HepG2 (cell line): ENCODE measurements around the gene ANKRD11. TPM values are rescaled to one million over a fixed set of nuclear protein-coding genes. Genes with fewer than 3 reads are reported as not detected.
A peak's percentile ranks its signal among the peaks of the same experiment; 100 is the strongest.

ENCODE experiments used
- ARNT2 ChIP-seq: sonication (generic); formaldehyde crosslinking; IDR thresholded peaks from 2 replicates; pipeline ENCODE4 v1.8.0; 2022; ENCODE audit warnings: mild to moderate bottlenecking, low read depth, missing genetic modification reagents, moderate library complexity
- ATM ChIP-seq: fragments of 450-650 bp; IDR thresholded peaks from 2 replicates; pipeline ENCODE4 v1.7.1; 2017; ENCODE audit warnings: mild to moderate bottlenecking, borderline replicate concordance
- FOSL1 ChIP-seq: sonication (generic); formaldehyde crosslinking; IDR thresholded peaks from 2 replicates; pipeline ENCODE4 v1.9.0; 2021; ENCODE audit warnings: missing genetic modification reagents, borderline replicate concordance
- HDAC2 ChIP-seq: sonication (generic); formaldehyde crosslinking; IDR thresholded peaks from 2 replicates; pipeline ENCODE4 v1.4.0; 2020; ENCODE audit warnings: missing genetic modification reagents
- MLLT10 ChIP-seq: sonication (generic); formaldehyde crosslinking; IDR thresholded peaks from 2 replicates; pipeline ENCODE4 v1.4.0; 2020; ENCODE audit warnings: missing genetic modification reagents
- MYNN ChIP-seq: sonication (generic); formaldehyde crosslinking; IDR thresholded peaks from 2 replicates; pipeline ENCODE4 v1.4.0; 2020; ENCODE audit warnings: mild to moderate bottlenecking, low read depth, missing genetic modification reagents
- NFKBIZ ChIP-seq: IDR thresholded peaks from 2 replicates; pipeline ENCODE4 v1.6.1; 2018; ENCODE audit warnings: missing genetic modification reagents, missing compliant biosample characterization
- RBFOX2 ChIP-seq: fragments of 200-400 bp; formaldehyde crosslinking; IDR thresholded peaks from 2 replicates; pipeline ENCODE4 v1.6.1; 2017; ENCODE audit warnings: low read depth, mild to moderate bottlenecking, low read length
- SALL2 ChIP-seq: sonication (generic); formaldehyde crosslinking; IDR thresholded peaks from 2 replicates; pipeline ENCODE4 v1.8.1; 2023; ENCODE audit warnings: mild to moderate bottlenecking, missing genetic modification reagents, inconsistent platforms
- TBX2 ChIP-seq: sonication (generic); formaldehyde crosslinking; IDR thresholded peaks from 2 replicates; pipeline ENCODE4 v1.5.0; 2020; ENCODE audit warnings: missing genetic modification reagents, mild to moderate bottlenecking, borderline replicate concordance
- THYN1 ChIP-seq: sonication (generic); formaldehyde crosslinking; IDR thresholded peaks from 2 replicates; pipeline ENCODE4 v1.8.1; 2023; ENCODE audit warnings: low read depth, mild to moderate bottlenecking, moderate library complexity, missing genetic modification reagents, borderline replicate concordance
- TOPORS ChIP-seq: sonication (generic); formaldehyde crosslinking; IDR thresholded peaks from 2 replicates; pipeline ENCODE4 v1.8.0; 2023; ENCODE audit warnings: mild to moderate bottlenecking, missing genetic modification reagents
- ZNF205 ChIP-seq: IDR thresholded peaks from 2 replicates; pipeline ENCODE4 v1.6.1; 2018; ENCODE audit warnings: missing biosample characterization, missing genetic modification reagents
- ZNF720 ChIP-seq: sonication (generic); formaldehyde crosslinking; IDR thresholded peaks from 2 replicates; pipeline ENCODE4 v1.4.0; 2020; ENCODE audit warnings: missing genetic modification reagents
- ZNF766 ChIP-seq: sonication (generic); formaldehyde crosslinking; IDR thresholded peaks from 2 replicates; pipeline ENCODE4 v1.5.0; 2020; ENCODE audit warnings: missing genetic modification reagents, borderline replicate concordance
- polyA plus RNA-seq, 8 experiments: library from polyadenylated mRNA; depleted of rRNA in 3 of 8; stranded (reverse) in 7 of 8; unstranded in 1 of 8; fragments of >200 nt; fragmentation: Illumina TruSeq in 4 of 8; extraction: Trizol in 4 of 8; gene quantifications; 2 replicates each; pipeline versions ENCODE4 v1.2.1 to v1.2.3, GENCODE V29; 2011 to 2016; ENCODE audit warnings: low read depth in 4 of 8, missing spikeins in 1 of 8, mixed read lengths in 1 of 8; ENCODE audit not compliant: insufficient read depth in 1 of 8
- total RNA-seq, 5 experiments: library from RNA; depleted of rRNA; stranded (reverse); fragments of >200 nt; fragmentation: Illumina TruSeq; extraction: Trizol; gene quantifications; 2 replicates each; pipeline ENCODE4 v1.2.3, GENCODE V29; 2016; ENCODE audit warnings: low read depth in 1 of 5
- TF ChIP-seq, protein P1 (sequence below): sonication (generic); formaldehyde crosslinking; IDR thresholded peaks from 2 replicates; pipeline ENCODE4 v1.9.0; 2021; ENCODE audit warnings: missing genetic modification reagents, mild to moderate bottlenecking, borderline replicate concordance
- TF ChIP-seq, protein P2 (sequence below): sonication (generic); formaldehyde crosslinking; IDR thresholded peaks from 2 replicates; pipeline ENCODE4 v1.5.1; 2020; ENCODE audit warnings: missing genetic modification reagents, mild to moderate bottlenecking, borderline replicate concordance
- TF ChIP-seq, protein P3 (sequence below): sonication (generic); formaldehyde crosslinking; IDR thresholded peaks from 2 replicates; pipeline ENCODE4 v1.5.1; 2020; ENCODE audit warnings: missing genetic modification reagents, mild to moderate bottlenecking, borderline replicate concordance
- TF ChIP-seq, protein P4 (sequence below): sonication (generic); formaldehyde crosslinking; IDR thresholded peaks from 2 replicates; pipeline ENCODE4 v1.8.0; 2023; ENCODE audit warnings: mild to moderate bottlenecking, missing genetic modification reagents
- TF ChIP-seq, protein P5 (sequence below), 2 experiments: sonication (generic) in 1 of 2; formaldehyde crosslinking in 1 of 2; IDR thresholded peaks; 2 replicates each; pipeline versions ENCODE4 v1.5.1 to v1.6.1; 2011 to 2020; ENCODE audit warnings: borderline replicate concordance in 1 of 2, low read depth in 1 of 2, low read length in 1 of 2, mild to moderate bottlenecking in 1 of 2, missing genetic modification reagents in 1 of 2, moderate library complexity in 1 of 2

The ANKRD11 gene
- total and polyA plus RNA-seq, 2 of the 13 experiments (the other 11 are each of a cell fraction or from before 2014, with no cell fraction given) = 21.4 to 38.4 TPM

DNA sequence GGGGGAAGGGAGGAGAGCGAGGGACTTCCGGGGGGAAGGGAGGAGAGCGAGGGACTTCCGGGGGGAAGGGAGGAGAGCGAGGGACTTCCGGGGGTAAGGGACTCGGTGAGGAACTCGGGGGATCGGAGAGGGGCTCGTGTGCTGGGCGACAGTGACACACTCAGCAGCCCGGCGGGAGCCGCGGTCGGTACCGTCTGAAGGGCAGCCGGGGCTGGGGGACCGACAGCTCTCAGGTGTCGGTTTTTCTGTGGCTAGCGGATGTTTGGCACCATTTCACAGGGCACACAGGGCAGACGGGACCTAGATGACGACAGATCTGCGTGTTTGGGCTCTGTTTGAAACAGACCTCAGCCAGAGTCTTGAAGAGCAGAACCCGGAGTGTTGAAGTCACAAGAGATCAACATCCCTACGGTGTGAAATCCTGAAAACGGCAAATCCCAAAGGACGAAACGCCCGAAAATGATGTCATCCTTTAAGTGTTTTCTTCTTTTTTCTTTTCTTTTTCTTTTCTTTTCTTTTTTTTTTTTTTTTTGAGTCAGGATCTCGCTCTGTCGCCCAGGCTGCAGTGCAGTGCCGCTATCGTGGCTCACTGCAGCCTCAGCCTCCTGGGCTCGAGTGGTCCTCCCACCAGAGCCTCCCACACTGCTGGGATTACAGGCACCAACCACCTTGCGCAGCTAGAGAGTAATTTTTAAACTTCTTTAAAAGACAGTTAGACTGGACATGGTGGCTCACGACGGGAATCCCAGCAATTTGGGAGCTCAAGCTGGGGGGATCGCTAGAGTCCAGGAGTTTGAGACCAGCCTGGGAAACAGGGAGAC, 249.0 kb downstream of the ANKRD11 start (continued):
- TF ChIP-seq ARNT2 (CRISPR knock-in tag) (peak; percentile 63), SALL2 (CRISPR knock-in tag) (peak; percentile 95), HDAC2 (peak; percentile 52; the same call in 1 of the 2 replicates), TBX2 (CRISPR knock-in tag) (peak; percentile 91), ATM (no peak), ZNF766 (CRISPR knock-in tag) (peak; percentile 89; the same call in 1 of the 2 replicates), ZNF205 (peak; percentile 84; the same call in 1 of the 2 replicates), MLLT10 (CRISPR knock-in tag) (no peak), ZNF720 (CRISPR knock-in tag) (no peak), MYNN (CRISPR knock-in tag) (0 out of 2 replicates have a peak, but pooled peaks have one; percentile 75), NFKBIZ (CRISPR knock-in tag) (peak; percentile 78; the same call in 1 of the 2 replicates), RBFOX2 (peak; percentile 93), FOSL1 (no peak), THYN1 (no peak), TOPORS (CRISPR knock-in tag) (peak; percentile 71)
- TF ChIP-seq, protein P1, sequence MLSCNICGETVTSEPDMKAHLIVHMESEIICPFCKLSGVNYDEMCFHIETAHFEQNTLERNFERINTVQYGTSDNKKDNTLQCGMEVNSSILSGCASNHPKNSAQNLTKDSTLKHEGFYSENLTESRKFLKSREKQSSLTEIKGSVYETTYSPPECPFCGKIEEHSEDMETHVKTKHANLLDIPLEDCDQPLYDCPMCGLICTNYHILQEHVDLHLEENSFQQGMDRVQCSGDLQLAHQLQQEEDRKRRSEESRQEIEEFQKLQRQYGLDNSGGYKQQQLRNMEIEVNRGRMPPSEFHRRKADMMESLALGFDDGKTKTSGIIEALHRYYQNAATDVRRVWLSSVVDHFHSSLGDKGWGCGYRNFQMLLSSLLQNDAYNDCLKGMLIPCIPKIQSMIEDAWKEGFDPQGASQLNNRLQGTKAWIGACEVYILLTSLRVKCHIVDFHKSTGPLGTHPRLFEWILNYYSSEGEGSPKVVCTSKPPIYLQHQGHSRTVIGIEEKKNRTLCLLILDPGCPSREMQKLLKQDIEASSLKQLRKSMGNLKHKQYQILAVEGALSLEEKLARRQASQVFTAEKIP (CRISPR knock-in tag) = no peak
- TF ChIP-seq, protein P2, sequence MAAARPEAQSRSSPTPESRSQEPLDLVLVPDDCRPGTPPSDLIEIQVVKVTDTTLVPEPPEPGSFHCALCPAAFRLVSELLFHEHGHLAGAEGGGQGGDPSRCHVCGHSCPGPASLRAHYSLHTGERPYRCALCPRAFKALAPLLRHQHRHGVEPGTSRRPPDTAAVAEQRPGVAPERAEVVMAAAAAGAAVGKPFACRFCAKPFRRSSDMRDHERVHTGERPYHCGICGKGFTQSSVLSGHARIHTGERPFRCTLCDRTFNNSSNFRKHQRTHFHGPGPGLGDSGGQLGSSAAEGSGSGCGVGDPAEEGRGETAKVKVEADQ (CRISPR knock-in tag) = peak; percentile 71; the same call in 1 of the 2 replicates
- TF ChIP-seq, protein P3, sequence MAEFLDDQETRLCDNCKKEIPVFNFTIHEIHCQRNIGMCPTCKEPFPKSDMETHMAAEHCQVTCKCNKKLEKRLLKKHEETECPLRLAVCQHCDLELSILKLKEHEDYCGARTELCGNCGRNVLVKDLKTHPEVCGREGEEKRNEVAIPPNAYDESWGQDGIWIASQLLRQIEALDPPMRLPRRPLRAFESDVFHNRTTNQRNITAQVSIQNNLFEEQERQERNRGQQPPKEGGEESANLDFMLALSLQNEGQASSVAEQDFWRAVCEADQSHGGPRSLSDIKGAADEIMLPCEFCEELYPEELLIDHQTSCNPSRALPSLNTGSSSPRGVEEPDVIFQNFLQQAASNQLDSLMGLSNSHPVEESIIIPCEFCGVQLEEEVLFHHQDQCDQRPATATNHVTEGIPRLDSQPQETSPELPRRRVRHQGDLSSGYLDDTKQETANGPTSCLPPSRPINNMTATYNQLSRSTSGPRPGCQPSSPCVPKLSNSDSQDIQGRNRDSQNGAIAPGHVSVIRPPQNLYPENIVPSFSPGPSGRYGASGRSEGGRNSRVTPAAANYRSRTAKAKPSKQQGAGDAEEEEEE (CRISPR knock-in tag) = 0 out of 2 replicates have a peak, but pooled peaks have one; percentile 45
- TF ChIP-seq, protein P4, sequence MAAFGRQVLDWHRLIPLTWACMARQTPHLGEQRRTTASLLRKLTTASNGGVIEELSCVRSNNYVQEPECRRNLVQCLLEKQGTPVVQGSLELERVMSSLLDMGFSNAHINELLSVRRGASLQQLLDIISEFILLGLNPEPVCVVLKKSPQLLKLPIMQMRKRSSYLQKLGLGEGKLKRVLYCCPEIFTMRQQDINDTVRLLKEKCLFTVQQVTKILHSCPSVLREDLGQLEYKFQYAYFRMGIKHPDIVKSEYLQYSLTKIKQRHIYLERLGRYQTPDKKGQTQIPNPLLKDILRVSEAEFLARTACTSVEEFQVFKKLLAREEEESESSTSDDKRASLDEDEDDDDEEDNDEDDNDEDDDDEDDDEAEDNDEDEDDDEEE (CRISPR knock-in tag) = 0 out of 2 replicates have a peak, but pooled peaks have one; percentile 85
- TF ChIP-seq, protein P5, sequence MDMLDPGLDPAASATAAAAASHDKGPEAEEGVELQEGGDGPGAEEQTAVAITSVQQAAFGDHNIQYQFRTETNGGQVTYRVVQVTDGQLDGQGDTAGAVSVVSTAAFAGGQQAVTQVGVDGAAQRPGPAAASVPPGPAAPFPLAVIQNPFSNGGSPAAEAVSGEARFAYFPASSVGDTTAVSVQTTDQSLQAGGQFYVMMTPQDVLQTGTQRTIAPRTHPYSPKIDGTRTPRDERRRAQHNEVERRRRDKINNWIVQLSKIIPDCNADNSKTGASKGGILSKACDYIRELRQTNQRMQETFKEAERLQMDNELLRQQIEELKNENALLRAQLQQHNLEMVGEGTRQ (IDR thresholded peaks at IDR 0.05; ENCODE audit: low read depth, low read length) = no peak
- TF ChIP-seq, protein P5 (CRISPR knock-in tag; IDR thresholded peaks at IDR 0.05; ENCODE audit: borderline replicate concordance) = peak; percentile 58; the same call in 1 of the 2 replicates
